Upper lobe of right lung (tissue), 1 donor: Measurements from ENCODE around the gene MAFG. TPM values are rescaled to one million over a fixed set of nuclear protein-coding genes. Genes with fewer than 3 reads are reported as not detected.
A peak's percentile ranks its signal among the peaks of the same experiment; 100 is the strongest.

Experiments
- ATAC-seq: fragments of 200-7000 bp; cut with Tn5 transposase; one replicate; pipeline ENCODE4 v1.9.1; 2020; ENCODE audit warnings: mild to moderate bottlenecking, moderate library complexity
- DNase-seq: peaks from one replicate; pipeline ENCODE4 v3.0.0-alpha.2; 2020
- H3K27ac ChIP-seq: fragments of 200-600 bp; one replicate; pipeline ENCODE4 v1.8.0; 2022
- H3K27me3 ChIP-seq: fragments of 200-600 bp; one replicate; pipeline ENCODE4 v1.8.0; 2022; ENCODE audit warnings: mild to moderate bottlenecking
- H3K36me3 ChIP-seq: fragments of 200-600 bp; one replicate; pipeline ENCODE4 v1.8.0; 2022
- H3K4me1 ChIP-seq: fragments of 200-600 bp; one replicate; pipeline ENCODE4 v1.8.0; 2022
- H3K4me3 ChIP-seq: fragments of 200-600 bp; one replicate; pipeline ENCODE4 v1.8.0; 2022; ENCODE audit warnings: mild to moderate bottlenecking
- H3K9me3 ChIP-seq: fragments of 200-600 bp; one replicate; pipeline ENCODE4 v1.8.0; 2022
- CTCF ChIP-seq: fragments of 200-600 bp; IDR thresholded peaks from one replicate; pipeline ENCODE4 v1.8.0; 2022; ENCODE audit warnings: antibody characterized with exemption
- intact Hi-C: fragments of 100-400 bp; cut with DNase I; formaldehyde crosslinking; loops from one replicate; pipeline ENCODE4 v1.11.0; 2022
- total RNA-seq: library from RNA; stranded (reverse); fragmentation: NEBNext Ultra II Directional; extraction: Animal tissue kit (Norgen Biotek cat#: 25700); gene quantifications from one replicate; pipeline ENCODE4 v1.2.1, GENCODE V29; 2021
- donor health status: DM: no; HTN: yes; CAD: no; lungs with severe emphysema.

The MAFG gene
- total RNA-seq, 1 donor from 2014 or later = 35.9 TPM

GRCh38 chr17:81942167-81942553 is 14.6 kb upstream of the MAFG start:
- H3K9me3 ChIP-seq = no peaks in the 10 kb centered on the region
- no peaks in the 10 kb centered on the region for H3K36me3 ChIP-seq
- no peak for TF ChIP-seq CTCF
- no peak overlapping the region for H3K27ac ChIP-seq
- DNase-seq (no peak), ATAC-seq (no peak)
- intact Hi-C loops = no loop called here
- peaks cover 6% of the 10 kb centered on the region for H3K4me1 ChIP-seq
- no peak overlapping the region for H3K4me3 ChIP-seq
- peaks cover 12% of the 10 kb centered on the region for H3K27me3 ChIP-seq

- intact Hi-C loops = no loop called here
- peaks cover 12% of the 10 kb centered on the region for H3K27me3 ChIP-seq
- DNase-seq (peak; percentile 64), ATAC-seq (no peak)
- H3K9me3 ChIP-seq = no peaks in the 10 kb centered on the region
- no peak for TF ChIP-seq CTCF
- H3K4me3 ChIP-seq = no peak overlapping the region
- H3K36me3 ChIP-seq = no peaks in the 10 kb centered on the region
- H3K27ac ChIP-seq = no peak overlapping the region
- peaks cover 9% of the 10 kb centered on the region for H3K4me1 ChIP-seq
Observed at GRCh38 chr17:81941484-81942166, 14.1 kb upstream of the MAFG start.

- H3K9me3 ChIP-seq = no peaks in the 10 kb centered on the region
- H3K27ac ChIP-seq = no peak overlapping the region
- H3K36me3 ChIP-seq = no peaks in the 10 kb centered on the region
- DNase-seq (no peak), ATAC-seq (no peak)
- intact Hi-C loops = no loop called here
- H3K27me3 ChIP-seq = peaks cover 12% of the 10 kb centered on the region
- no peak for TF ChIP-seq CTCF
- H3K4me3 ChIP-seq = no peak overlapping the region
- H3K4me1 ChIP-seq = peaks cover 14% of the 10 kb centered on the region
Observed at GRCh38 chr17:81940538-81941483, 13.3 kb upstream of the MAFG start.

GRCh38 chr17:81939881-81940385 is 12.4 kb upstream of the MAFG start:
- Histone ChIP-seq H3K27me3 (peaks cover 12% of the 10 kb centered on the region), H3K36me3 (no peaks in the 10 kb centered on the region), H3K4me3 (no peak overlapping the region), H3K9me3 (no peaks in the 10 kb centered on the region), H3K4me1 (peaks cover 14% of the 10 kb centered on the region), H3K27ac (no peak overlapping the region)
- no peak for ATAC-seq
- DNase-seq = peak; percentile 69
- intact Hi-C loops = no loop called here
- TF ChIP-seq CTCF = no peak

- no peak for DNase-seq
- Histone ChIP-seq H3K4me3 (no peak overlapping the region), H3K27ac (no peak overlapping the region), H3K27me3 (peaks cover 12% of the 10 kb centered on the region), H3K4me1 (peaks cover 14% of the 10 kb centered on the region), H3K9me3 (no peaks in the 10 kb centered on the region), H3K36me3 (no peaks in the 10 kb centered on the region)
- ATAC-seq = no peak
- TF ChIP-seq CTCF = no peak
- intact Hi-C loops = no loop called here
Observed at GRCh38 chr17:81939218-81939617, 11.7 kb upstream of the MAFG start.
